ENCODE data around the gene IL34.
"Not testable (repeated sequence)": the region's sequence is repeated elsewhere in the genome, so short reads cannot be mapped to it uniquely, and the experiment has no call there.

Gene IL34

GRCh38 chr16:70632273-70632672 lies 14.1 kb upstream of the IL34 start:
- DNase-seq, result no peak

GRCh38 chr16:70633617-70634016 lies 12.7 kb upstream of the IL34 start:
- DNase-seq, result not testable (repeated sequence)

GRCh38 chr16:70634861-70635260 lies 11.5 kb upstream of the IL34 start:
- DNase-seq, result no peak

DNA sequence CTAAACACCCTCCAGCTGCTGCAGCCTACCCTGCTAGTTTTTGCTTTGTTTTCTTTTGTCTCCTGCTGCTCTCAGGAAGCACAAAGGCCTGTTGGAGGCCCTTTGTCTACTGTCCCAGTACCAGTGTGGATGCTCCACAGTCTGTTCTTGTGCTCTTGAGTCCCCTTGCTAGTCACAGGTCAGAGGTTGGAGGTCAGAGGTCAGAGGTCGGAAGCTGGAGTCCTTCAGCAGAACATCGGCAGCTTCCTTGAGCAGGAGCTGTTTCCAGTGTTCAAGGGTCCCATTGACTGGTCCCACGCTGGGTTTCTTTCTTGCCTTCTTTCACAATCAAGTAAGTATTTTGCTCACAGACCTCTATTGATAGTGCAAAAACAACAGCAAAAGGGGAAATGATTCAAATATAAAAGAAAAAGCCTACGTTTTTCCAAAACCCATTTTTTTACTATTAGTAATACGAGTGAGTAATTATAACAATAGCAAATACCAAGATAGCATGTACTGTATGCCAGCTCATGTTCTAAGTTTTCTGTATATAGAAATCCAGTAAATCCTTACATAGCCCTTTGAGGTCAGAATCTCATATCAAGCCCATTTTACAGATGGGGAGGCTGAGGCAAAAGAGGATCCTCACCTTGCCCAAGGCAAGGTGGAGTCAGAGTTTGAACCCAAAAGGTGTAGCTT lies 10.9 kb upstream of the IL34 start:
- no peak for DNase-seq

GRCh38 chr16:70638814-70639792 lies 7.3 kb upstream of the IL34 start:
- no peak for DNase-seq

DNA sequence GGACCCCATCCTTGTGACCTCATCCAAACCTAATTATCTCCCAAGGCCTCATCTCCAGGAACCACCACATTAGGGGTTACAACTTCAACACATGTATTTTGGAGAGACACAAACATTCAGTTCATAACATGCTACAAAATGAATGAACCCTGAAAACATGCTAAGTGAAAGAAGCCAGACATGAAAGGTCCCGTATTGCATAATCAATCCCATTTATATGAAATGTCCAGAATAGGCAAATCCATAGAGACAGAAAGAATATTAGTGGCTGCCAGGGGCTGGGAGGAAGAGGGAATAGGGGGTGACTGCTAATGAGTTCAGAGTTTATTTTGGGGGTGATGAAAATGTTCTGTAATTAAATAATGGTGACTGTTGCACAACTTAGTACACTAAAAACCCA lies 3.7 kb upstream of the IL34 start:
- no peak for DNase-seq

GRCh38 chr16:70643264-70643663 lies 3.1 kb upstream of the IL34 start:
- not testable (repeated sequence) for DNase-seq

- DNase-seq, result no peak
These were observed 1.4 kb upstream of the IL34 start for GRCh38 chr16:70644763-70645597.

GRCh38 chr16:70647441-70648359 lies 1.3 kb downstream of the IL34 start:
- no peak for DNase-seq

DNA sequence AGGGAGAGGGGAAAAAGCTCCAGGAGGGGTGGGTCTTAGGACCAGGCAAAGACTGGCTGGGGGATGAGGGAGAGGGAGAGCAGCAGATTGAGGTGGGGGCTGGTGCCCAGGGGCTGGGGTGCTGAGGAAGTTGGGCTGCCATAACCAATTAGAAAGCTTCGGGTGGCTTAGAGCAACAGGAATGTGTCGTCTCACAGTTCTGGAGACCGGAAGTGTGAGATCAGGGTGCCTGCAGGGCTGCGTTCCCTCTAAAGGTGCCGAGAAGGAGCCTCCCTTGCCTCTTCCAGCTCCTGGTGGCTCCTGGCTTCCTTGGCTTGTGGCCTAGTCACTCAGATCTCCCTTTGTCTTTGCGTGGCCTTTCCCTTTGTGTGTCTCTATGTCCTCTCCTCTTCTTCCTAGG lies 2.2 kb downstream of the IL34 start:
- no peak for DNase-seq

DNA sequence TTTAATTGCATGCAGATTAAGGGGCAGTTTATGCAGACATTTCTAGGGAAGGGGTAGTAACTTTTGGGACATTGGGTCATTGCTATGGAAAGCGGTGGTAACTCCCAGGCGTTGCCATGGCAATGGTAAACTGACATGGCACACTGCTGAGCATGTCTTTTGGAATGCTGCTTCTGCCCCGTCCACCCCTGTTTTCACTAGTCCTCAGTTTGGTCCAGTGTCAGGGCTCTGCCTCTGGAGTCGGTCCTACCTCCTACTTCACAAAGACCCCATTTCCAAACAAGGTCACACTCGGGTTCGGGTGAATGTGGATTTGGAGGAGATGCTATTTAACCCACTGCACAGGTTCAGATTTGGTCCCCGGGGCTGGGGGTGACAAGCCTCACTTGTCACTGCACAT lies 2.9 kb downstream of the IL34 start:
- no peak for DNase-seq

GRCh38 chr16:70650216-70650615 lies 3.9 kb downstream of the IL34 start:
- no peak for DNase-seq

GRCh38 chr16:70651524-70651923 lies 5.2 kb downstream of the IL34 start:
- no peak for DNase-seq

DNA sequence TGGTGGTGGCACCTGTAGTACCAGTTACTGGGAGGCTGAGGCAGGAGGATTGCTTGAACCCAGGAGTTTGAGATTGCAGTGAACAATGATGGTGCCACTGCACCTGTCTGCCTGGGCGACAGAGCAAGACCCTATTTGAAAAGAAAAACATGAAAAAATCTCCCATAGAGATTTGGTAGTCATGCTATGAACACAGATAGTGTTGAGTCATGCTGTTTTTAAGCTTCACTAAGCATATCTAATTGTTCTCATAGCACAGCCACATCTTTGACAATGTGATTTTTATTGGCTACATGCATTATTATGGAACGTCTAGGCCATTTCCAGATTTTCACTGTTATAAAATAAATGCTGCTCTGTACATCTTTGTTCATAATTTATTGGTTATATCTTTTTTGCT lies 6.0 kb downstream of the IL34 start:
- no peak for DNase-seq

DNA sequence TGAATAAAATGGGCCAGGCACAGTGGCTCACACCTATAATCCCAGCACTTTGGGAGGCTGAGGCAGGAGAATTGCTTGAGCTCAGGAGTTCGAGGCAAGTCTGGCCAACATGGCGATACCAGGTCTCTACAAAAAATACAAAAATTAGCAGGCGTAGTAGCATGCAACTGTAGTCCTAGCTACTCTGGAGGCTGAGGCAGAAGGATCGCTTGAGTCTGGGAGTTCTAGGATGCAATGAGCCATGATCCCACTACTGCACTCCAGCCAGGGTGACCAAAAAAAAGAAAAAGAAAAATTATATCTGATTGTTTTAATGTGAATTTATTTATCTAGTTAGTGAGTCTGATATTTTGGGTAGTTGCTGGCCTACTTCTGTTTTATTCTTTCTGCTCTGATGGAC lies 7.0 kb downstream of the IL34 start:
- DNase-seq, result no peak

DNA sequence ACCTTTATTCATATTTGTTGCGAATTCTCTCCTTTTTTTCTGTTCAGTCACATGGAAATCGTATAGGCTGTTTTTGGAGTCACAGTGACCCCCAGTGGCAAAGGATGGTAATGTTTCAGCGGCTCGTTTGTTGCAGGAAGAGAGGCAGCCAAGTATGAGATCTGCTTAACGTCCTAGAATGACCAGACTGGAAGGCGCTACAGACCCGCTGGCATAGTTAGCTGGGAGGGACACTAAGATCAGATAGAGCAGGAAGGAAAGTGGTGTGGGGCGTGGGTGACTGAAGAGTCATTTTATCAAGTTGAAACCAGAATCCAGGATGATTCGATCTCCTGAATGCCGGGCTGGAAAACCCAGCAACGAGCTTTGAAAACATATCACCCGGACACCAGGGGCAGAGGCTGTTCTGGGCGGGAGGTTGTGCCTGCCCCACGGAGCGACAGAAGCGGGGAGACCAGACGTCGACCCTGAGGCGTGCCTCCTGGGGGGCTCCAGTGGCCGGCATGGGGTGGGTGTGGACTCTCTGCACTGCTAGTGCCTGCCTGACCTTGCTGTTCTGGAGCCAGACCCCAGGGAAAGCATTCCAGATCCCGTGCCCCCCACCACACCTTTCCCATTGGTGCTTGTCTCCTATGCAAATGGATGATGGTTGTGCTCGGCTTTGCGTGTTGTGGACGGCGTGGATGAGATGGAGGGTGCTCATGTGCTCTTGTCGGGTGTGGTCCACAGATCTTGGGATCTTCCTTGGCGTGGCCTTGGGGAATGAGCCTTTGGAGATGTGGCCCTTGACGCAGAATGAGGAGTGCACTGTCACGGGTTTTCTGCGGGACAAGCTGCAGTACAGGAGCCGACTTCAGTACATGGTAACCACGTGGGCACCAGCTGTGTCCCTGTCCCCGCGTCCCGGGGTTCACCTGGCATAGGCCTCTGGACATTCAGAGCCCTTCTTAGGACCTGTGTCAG lies 7.7 kb downstream of the IL34 start:
- DNase-seq, result peak; percentile 81

GRCh38 chr16:70656065-70656711 lies 9.8 kb downstream of the IL34 start:
- DNase-seq, result no peak

- no peak for DNase-seq
These were observed 10.4 kb downstream of the IL34 start for GRCh38 chr16:70656712-70657263.

DNA sequence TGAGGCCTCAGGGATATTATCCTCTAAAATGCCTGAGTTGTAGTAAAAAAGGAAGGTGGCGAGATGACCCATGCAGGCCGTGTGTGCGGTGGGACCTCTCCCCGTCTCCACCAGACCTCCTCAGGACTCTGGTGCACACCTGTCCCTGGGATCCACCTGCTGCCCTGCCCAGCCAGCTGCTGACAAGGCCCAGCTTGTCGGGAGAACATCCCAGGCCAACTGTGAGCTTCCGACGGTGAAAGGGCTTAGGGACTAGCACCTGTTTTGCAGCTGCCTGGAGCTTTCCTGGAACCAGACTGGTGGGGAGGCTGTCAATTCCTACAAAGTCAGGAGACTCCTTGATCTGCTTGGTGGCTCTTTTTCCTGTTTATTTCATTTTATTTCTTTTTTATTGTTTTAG lies 11.6 kb downstream of the IL34 start:
- DNase-seq, result no peak

- no peak for DNase-seq
These were observed 12.6 kb downstream of the IL34 start for GRCh38 chr16:70658921-70659320.

Measured in CD4-positive, alpha-beta T cell treated with Interleukin-12 subunit alpha and Interleukin-12 subunit beta, for 1 hour (primary cell).